Kidney epithelial cell (primary cell): ENCODE measurements around the gene ERC1. TPM values are rescaled to one million over a fixed set of nuclear protein-coding genes. Genes with fewer than 3 reads are reported as not detected.

Experiments used
- DNase-seq: peaks from one replicate; pipeline ENCODE4 v3.0.0-alpha.2; 2010; ENCODE audit warnings: low read depth
- H3K27me3 ChIP-seq: 2 replicates; pipeline ENCODE4 v1.6.0; 2011; ENCODE audit warnings: low read length; ENCODE audit not compliant: control insufficient read depth, insufficient read depth
- H3K36me3 ChIP-seq: 2 replicates; pipeline ENCODE4 v1.5.1; 2011; ENCODE audit warnings: low read length; ENCODE audit not compliant: control insufficient read depth, insufficient read depth
- H3K4me3 ChIP-seq: 2 replicates; pipeline ENCODE4 v1.5.1; 2011; ENCODE audit warnings: low read depth, mild to moderate bottlenecking, control low read depth, low read length
- CTCF ChIP-seq: IDR thresholded peaks from 2 replicates; pipeline ENCODE4 v1.5.1; 2011; ENCODE audit warnings: mild to moderate bottlenecking, moderate library complexity, low read length, control low read depth, inconsistent platforms; ENCODE audit not compliant: insufficient read depth, poor library complexity, severe bottlenecking
- total RNA-seq: library from RNA; depleted of rRNA; stranded (reverse); fragments of >200 nt; gene quantifications from 2 replicates; pipeline ENCODE4 v1.2.3, GENCODE V29; 2015

ERC1 gene
- total RNA-seq, 1 donor from 2014 or later, result 16.4 TPM

DNA sequence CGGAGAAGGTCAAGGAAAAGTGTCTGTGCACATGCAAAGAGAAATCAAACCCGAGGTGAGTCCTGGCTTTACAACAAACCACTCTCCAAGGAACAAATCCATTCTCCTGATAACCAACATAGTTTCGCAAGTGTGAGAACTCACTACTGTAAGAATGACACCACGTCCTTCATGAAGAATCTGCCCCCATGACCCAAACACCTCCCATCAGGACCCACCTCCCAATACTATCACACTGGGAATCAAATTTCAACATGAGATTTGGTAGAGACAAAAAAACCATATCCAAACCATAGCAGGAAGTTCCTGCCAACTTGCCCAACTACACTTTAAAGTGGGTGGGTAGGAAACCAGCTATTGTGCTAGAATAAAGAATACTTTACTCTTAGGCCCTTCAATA is 2.4 kb upstream of the ERC1 start:
- Histone ChIP-seq H3K27me3 (no peaks in the 10 kb centered on the region), H3K4me3 (no peak overlapping the region), H3K36me3 (no peaks in the 10 kb centered on the region)
- TF ChIP-seq CTCF, result no peak
- no peak for DNase-seq

GRCh38 chr12:989051-989450 is 2.0 kb upstream of the ERC1 start:
- Histone ChIP-seq H3K4me3 (no peak overlapping the region), H3K36me3 (no peaks in the 10 kb centered on the region), H3K27me3 (no peaks in the 10 kb centered on the region)
- no peak for DNase-seq
- TF ChIP-seq CTCF, result no peak

DNA sequence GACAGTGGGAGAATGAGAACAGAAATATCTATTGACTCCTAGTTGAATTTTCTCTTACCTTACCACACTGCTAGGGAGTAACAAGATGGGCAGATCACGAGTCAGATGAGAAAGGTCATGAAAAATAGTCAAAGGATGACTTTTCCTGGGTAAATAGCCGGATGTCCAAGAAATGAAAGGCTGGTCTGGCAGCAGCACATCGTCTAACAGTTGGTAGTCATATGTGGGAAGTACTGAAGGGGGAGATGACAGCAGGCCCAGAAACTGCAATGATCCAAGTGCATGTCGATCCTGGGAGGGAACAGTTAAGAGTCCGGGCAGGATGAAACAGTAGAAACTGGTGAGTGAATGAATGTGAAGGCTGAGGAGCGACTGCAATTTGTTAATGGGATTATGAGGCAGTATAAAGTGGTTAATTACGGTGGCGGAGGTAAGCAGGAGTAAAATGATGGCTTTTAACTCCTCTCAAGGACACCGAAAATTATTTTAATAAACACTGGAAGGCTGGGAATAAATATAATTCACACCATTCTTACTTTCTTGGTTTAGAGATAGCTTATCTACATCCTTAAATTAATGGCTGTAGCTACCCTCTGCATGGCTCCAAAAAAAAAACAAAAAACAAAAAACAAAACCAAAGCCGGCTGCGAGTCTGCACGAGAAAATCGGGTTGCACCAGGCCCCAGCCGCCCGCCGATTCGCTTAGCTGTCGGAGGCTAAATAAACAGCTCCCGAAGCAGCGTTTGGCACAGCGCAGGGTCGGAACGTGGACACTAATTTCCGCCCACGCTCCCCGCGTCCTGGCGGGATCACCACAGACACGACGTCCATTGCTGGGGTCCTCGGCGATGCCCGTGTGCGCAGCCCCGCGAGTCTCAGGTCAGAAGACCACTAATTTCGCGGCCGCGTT is 1.0 kb upstream of the ERC1 start:
- no peak for TF ChIP-seq CTCF
- H3K27me3 ChIP-seq, result no peaks in the 10 kb centered on the region
- no peaks in the 10 kb centered on the region for H3K36me3 ChIP-seq
- DNase-seq, result no peak
- H3K4me3 ChIP-seq, result peak overlapping the region; percentile 69

DNA sequence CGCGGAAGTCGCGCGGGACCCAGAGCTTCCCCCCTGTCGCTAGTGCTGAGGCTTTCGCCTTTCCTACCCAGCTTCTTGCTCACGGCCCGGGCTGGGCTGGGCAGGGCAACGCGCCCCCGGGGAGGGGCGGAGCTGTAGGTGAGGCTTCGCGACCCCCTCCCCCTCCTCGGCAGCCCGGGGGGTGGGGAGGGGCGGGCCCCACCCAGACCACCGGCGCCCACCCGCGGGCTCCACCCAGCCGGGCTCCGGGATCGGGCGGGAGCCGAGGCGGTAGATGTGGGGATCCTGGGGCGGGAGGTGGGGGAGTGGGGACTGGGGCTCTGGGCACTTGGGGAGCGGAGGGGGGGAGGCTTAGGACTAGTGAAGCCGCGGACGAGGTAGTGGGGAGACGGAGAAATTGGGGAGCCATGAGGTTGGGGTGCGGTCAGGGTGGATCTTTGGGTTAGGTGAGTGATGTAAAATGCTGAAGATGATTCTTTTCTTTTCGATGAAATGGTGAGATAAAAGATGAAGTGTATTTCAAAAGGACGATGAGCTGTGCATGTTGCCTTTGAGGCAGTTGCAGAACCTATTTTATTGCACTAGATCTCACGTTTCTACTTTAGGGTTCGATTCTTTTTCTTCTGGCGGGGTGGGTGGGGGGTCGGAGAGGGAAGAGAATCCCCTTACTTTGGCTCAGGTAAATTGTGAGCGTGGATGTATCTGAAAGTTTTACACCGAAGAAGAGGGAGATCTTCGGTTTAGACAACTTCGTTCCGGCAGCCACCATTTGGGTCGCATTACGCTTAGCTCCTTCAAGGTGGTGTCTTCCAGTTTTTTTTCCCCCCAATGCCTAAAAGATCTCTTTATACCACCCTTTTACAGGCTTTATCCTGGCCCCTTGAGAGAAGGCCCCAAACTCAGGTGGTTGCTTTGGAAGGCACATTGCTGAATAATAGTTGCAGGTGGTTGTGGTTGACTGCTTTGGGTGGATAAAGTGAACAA is 619 bp downstream of the ERC1 start:
- TF ChIP-seq CTCF, result no peak
- no peaks in the 10 kb centered on the region for H3K27me3 ChIP-seq
- H3K4me3 ChIP-seq, result peak overlapping the region; percentile 69
- no peak for DNase-seq
- H3K36me3 ChIP-seq, result no peaks in the 10 kb centered on the region

- H3K36me3 ChIP-seq, result no peaks in the 10 kb centered on the region
- DNase-seq, result no peak
- H3K27me3 ChIP-seq, result no peaks in the 10 kb centered on the region
- TF ChIP-seq CTCF, result no peak
- peak overlapping the region; percentile 69 for H3K4me3 ChIP-seq
Measured at GRCh38 chr12:992647-993046, 1.6 kb downstream of the ERC1 start.
